ENCODE data around the gene NDRG2.

- TF ChIP-seq CTCF (IDR thresholded peaks at IDR 0.05) (no peak), EP300 (IDR thresholded peaks at IDR 0.05) (no peak), POLR2A (IDR thresholded peaks at IDR 0.05) (no peak), POLR2AphosphoS5 (IDR thresholded peaks at IDR 0.05) (no peak)
Observed at GRCh38 chr14:20998139-20998538, 26.7 kb downstream of the NDRG2 start.
